GM21447 (cell line): ENCODE measurements around the gene ALMS1.
"Not testable (repeated sequence)": the region's sequence is repeated elsewhere in the genome, so short reads cannot be mapped to it uniquely, and the experiment has no call there.

ENCODE experiments used
- ATAC-seq: cut with Tn5 transposase; IDR thresholded peaks from one replicate; pipeline ENCODE4 v1.9.1; 2021; ENCODE audit not compliant: unreplicated experiment

ALMS1 gene

DNA sequence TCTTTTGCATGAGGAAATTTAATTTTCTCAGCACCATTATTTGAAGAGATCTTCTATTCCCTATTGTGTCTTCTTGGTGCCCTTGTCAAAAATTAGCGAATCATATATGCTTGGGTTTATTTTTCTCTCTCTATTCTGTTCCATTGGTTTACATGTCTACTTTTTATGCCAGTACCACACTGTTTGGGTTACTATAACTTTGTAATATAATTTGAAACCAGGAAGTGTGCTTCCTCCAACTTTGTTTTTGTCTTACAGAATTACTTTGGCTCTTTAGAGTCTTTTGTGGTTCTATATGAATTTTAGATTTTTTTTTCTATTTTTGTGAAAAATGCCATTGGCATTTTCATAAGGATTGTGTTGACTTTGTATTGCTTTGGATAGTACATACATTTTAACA is 17.6 kb downstream of the ALMS1 start:
- ATAC-seq: no peak

DNA sequence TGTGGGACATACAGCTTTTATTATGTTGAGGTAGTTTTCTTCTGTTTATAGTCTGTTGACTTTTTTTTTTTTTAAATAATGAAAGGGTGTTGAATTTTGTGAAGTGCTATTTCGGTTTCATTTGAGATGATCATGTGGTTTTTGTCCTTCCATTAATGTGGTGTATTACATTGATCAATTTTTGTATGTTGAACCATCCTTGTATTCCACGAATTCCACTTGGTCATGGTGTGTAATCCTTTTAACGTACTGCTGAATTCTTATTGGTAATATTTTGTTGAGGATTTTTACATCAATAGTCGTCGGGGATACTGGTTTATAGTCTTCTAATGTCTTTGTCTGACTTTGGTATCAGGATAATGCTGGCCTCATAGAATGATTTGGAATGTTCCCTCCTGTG is 18.8 kb downstream of the ALMS1 start:
- no peak for ATAC-seq

DNA sequence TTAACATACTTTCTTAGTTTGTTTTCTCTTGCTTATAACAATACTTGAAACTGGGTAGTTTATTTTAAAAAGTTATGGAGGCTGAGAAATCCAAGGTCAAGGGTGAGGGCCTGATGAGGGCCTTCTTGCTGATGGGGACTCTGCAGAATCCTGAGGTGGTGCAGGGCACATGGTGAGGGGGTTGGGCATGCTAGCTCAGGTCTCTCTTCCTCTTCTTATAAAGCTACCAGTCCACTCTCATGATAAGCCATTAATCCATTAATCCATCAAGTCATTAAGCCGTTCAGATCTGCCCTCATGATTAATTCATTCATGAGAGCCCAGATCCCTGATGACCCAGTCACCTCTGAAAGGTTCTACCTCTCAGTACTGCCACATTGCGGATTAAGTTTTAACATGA is 21.4 kb downstream of the ALMS1 start:
- no peak for ATAC-seq

GRCh38 chr2:73408198-73408597 is 22.6 kb downstream of the ALMS1 start:
- ATAC-seq: peak; percentile 90

DNA sequence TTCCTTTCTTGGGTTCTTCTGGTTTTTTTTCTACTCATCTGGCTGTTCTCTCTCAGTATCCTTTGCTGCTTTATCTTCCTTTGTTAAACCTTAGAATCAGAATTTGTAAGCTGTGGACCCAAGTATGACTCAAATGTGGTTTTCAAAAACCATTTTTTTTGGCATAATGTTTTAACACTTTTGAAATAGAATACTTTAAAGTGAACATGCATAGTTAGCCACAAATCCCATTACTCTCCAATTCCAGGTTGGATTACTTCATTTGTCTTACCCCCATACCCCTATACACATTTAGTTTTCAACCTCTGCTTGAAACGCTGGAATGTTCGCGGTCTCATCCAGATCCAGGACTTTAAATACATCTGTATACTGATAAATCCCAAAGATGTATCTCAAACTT is 29.1 kb downstream of the ALMS1 start:
- no peak for ATAC-seq

- ATAC-seq: no peak
Observed at GRCh38 chr2:73415906-73416305, 30.3 kb downstream of the ALMS1 start.

DNA sequence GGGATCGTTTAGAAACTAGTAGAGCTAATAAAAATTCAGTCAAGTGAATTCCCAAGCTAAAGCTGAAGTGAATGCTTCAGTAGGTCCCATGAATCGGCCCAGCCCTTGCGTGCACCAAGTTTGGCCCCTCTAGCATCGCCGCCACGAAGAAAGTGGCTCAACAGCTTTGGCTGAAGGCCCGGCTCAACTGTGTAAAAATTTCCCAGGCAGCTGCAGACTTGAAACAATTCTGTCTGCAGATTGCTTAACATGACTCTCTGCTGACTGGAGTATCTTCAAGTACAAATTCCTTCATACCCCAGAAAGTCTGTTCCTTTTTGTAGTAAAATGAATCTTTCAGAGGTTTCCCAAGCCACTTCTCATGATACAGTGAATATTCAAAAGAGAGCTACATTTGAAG is 32.7 kb downstream of the ALMS1 start:
- ATAC-seq: no peak

GRCh38 chr2:73423913-73424312 is 38.3 kb downstream of the ALMS1 start:
- no peak for ATAC-seq

DNA sequence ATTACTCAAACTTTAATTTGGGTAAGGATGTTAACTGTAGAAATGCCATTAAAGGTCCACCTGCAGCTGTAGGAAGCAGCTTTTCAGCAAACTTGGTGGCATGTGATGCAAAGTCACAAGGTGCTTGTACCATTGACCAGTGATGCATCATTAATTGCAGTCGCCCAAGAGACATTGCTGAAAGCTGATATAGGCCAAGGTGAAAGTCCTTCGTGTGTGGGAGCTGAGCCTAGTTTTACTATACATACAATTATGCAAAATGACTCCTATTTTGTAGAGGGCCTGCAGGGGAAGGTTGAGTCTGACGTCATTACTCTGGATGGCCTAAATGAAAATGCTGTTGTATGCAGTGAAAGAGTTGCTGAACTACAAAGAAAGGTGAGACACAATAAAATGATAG is 40.5 kb downstream of the ALMS1 start:
- ATAC-seq: no peak

DNA sequence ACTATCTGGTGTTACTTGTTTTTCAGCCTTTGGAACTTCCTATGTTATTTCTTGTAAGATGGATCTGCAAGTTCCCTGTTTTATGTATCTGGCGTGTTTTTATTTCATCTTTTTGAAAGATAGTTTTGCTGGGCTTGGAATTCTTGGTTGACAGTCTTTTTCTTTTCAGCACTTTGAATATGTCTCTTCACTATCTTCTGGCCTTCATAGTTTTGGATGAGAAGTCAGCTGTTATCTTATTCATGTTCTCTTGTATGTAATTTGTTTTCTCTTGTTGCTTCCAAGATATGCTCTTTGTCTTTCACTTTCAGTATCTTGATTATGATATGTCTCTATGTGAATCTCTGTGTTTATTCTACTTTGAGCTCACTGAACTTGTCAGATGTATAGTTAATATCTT is 50.4 kb downstream of the ALMS1 start:
- ATAC-seq: no peak

DNA sequence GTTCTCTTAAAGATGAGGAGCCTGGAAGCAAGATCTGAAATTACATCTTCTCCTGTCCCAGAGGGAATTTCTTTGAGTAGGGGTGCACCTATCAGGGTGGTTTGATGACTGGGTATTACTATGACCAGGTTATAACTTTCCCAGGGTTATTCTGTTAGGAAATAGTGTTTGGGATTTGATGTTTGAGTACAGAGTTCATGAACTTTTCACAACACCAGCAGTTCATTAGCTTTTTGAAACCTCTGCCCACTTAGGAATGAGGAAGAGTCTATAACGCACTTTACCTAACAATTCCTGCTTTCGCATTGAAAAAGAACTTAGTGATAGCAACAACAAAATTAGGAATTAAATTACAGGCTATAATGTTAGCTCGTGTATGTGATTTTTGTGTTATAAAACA is 58.6 kb downstream of the ALMS1 start:
- no peak for ATAC-seq

DNA sequence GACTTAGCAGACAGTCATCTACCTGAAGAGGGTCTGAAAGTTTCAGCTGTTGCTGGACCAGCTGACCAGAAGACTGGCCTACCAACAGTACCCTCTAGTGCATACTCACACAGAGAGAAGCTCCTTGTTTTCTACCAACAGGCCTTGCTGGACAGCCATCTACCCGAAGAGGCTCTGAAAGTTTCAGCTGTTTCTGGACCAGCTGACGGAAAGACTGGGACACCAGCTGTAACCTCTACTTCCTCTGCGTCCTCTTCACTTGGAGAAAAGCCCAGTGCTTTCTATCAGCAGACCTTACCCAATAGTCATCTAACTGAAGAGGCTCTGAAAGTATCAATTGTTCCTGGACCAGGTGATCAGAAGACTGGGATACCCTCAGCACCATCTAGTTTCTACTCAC is 63.2 kb downstream of the ALMS1 start:
- ATAC-seq: no peak

DNA sequence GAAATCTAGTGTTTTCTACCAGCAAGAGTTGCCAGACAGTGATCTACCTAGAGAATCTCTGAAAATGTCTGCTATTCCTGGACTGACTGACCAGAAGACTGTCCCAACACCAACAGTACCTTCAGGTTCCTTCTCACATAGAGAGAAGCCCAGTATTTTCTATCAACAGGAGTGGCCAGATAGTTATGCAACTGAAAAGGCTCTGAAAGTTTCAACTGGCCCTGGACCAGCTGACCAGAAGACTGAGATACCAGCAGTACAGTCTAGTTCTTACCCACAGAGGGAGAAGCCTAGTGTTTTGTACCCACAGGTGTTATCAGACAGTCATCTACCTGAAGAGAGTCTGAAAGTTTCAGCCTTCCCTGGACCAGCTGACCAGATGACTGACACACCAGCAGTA is 63.8 kb downstream of the ALMS1 start:
- ATAC-seq: no peak

- ATAC-seq: peak; percentile 96
Observed at GRCh38 chr2:73451263-73451972, 65.8 kb downstream of the ALMS1 start.

GRCh38 chr2:73457982-73458381 is 72.3 kb downstream of the ALMS1 start:
- ATAC-seq: no peak

DNA sequence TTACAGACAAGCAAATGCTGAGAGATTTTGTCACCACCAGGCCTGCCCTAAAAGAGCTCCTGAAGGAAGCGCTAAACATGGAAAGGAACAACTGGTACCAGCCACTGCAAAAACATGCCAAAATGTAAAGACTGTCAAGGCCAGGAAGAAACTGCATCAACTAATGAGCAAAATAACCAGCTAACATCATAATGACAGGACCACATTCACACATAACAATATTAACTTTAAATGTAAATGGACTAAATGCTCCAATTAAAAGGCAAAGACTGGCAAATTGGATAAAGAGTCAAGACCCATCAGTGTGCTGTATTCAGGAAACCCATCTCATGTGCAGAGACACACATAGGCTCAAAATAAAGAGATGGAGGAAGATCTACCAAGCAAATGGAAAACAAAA is 76.8 kb downstream of the ALMS1 start:
- ATAC-seq: not testable (repeated sequence)

- ATAC-seq: no peak
Observed at GRCh38 chr2:73468376-73468775, 82.7 kb downstream of the ALMS1 start.

DNA sequence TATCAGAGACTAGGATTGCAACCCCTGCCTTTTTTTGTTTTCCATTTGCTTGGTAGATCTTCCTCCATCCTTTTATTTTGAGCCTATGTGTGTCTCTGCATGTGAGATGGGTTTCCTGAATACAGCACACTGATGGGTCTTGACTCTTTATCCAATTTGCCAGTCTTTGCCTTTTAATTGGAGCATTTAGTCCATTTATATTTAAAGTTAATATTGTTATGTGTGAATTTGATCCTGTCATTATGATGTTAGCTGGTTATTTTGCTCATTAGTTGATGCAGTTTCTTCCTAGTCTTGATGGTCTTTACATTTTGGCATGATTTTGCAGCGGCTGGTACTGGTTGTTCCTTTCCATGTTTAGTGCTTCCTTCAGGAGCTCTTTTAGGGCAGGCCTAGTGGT is 98.2 kb downstream of the ALMS1 start:
- not testable (repeated sequence) for ATAC-seq

DNA sequence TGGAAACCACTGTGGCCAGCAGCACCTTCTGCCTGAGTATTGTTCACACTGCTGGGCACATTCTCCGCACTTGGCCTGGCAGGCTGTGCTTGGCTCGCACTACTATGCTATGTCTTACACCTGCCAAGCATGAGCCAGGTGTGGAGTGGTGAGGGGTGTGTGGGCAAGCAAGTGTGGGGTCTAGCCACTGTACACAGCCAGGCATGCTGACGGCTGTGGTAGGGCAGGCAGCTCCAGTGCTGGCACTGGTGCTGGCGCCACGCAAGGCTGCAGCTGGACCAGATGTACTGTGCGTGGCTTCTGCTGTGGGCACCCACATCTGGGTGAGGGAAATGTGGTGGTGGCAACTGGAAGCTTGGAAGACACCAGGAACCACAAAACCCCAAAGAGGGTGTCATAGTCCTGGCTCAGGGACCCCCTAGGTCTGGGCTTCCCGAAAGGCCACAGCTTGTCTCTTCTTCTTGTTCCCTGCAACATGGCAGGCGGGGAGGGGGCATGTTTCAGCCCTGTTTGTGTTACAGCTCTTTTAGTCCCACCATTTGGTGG is 101.5 kb downstream of the ALMS1 start:
- no peak for ATAC-seq

DNA sequence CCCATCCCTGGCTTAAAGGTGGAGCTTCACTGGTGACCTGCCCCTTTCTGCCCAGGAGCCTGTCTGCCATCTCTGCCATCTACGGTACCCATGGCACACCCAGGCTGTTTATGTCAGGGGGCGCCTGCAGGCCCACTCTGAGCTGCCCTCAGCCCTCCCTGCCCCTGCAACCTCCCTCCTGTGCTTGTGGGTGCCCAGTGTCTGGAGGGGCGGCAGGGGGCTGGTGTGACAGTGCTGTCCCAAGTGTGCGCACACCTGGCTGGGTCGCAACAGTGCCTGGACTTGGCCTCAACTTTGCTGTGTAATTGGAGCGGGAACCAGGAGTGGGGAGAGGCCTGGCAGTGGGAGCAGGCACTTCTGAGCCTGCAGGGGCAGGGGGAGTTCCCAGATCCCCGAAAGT is 102.4 kb downstream of the ALMS1 start:
- ATAC-seq: no peak

DNA sequence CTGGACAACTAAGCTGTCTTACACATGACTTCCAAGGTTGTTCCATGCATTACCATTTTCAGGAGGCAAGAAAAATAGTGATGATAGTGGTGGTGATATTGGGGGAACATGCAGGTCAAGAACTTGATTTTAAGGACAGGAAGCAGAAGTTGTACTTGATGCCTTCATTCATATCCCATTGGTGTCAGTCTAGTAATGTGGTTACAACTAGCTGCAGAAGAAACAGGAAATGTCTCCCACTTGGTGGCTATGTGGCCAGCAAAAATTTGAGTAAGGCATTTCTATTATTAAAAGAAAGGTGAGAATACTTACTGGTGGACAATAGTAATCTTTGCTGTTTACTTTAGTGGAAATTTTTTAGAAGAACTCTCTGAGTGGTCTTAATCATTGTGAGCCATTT is 103.4 kb downstream of the ALMS1 start:
- ATAC-seq: no peak

DNA sequence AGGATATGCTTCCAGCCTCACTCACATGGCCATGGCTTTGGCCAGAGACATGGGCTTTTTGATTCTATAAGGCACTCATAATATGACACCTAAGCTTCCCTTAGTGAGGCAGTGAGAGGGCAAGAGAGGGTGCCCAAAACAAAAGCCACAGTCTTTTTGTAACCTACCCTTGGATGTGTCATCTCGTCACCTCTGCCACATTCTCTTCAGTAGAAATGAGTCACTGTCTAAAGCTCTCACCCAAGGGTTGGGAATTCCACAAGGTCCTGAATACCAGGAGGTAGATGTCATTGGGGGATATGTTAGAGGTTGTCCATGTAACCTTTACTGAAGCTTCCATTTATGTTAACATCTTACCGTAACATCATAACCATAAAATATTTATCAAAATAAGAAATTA is 108.4 kb downstream of the ALMS1 start:
- no peak for ATAC-seq

GRCh38 chr2:73503992-73504570 is 118.4 kb downstream of the ALMS1 start:
- ATAC-seq: no peak
